Astrocyte (in vitro differentiated cells and primary cell): ENCODE data around the gene ATXN8OS. TPM values are rescaled to one million over a fixed set of nuclear protein-coding genes. Genes with fewer than 3 reads are reported as not detected.

Source experiments
- DNase-seq: peaks from one replicate; pipeline ENCODE4 v3.0.0-alpha.2; 2010; ENCODE audit warnings: low read depth
- FAIRE-seq: peaks from 2 replicates; lab custom pipeline; 2011; peaks lifted over from hg19 to GRCh38; lab: Jason Lieb, UNC
- H2AFZ ChIP-seq: 2 replicates; pipeline ENCODE4 v1.6.0; 2012; ENCODE audit warnings: low read depth, low read length, inconsistent platforms
- H3K27ac ChIP-seq: 2 replicates; pipeline ENCODE4 v1.5.1; 2011; ENCODE audit warnings: low read depth, low read length, inconsistent platforms
- H3K27me3 ChIP-seq: 2 replicates; pipeline ENCODE4 v1.6.0; 2011; ENCODE audit warnings: low read length, inconsistent platforms; ENCODE audit not compliant: insufficient read depth
- H3K36me3 ChIP-seq: 2 replicates; pipeline ENCODE4 v1.5.1; 2011; ENCODE audit warnings: low read length, inconsistent platforms; ENCODE audit not compliant: insufficient read depth
- H3K4me1 ChIP-seq: 2 replicates; pipeline ENCODE4 v1.5.1; 2011; ENCODE audit warnings: low read length, inconsistent platforms; ENCODE audit not compliant: insufficient read depth
- H3K4me2 ChIP-seq: 2 replicates; pipeline ENCODE4 v1.6.0; 2012; ENCODE audit warnings: low read length, inconsistent platforms
- H3K4me3 ChIP-seq: 2 replicates; pipeline ENCODE4 v1.5.1; 2011; ENCODE audit warnings: low read depth, mild to moderate bottlenecking, low read length, inconsistent platforms; ENCODE audit not compliant: insufficient read depth
- H3K79me2 ChIP-seq: 2 replicates; pipeline ENCODE4 v1.6.0; 2012; ENCODE audit warnings: mild to moderate bottlenecking, low read length, inconsistent platforms; ENCODE audit not compliant: insufficient read depth
- H3K9ac ChIP-seq: 2 replicates; pipeline ENCODE4 v1.6.0; 2012; ENCODE audit warnings: mild to moderate bottlenecking, low read length, inconsistent platforms
- H3K9me3 ChIP-seq: 2 replicates; pipeline ENCODE4 v1.5.1; 2012; ENCODE audit warnings: low read depth, mild to moderate bottlenecking, low read length, inconsistent platforms; ENCODE audit not compliant: insufficient read depth
- H4K20me1 ChIP-seq: 2 replicates; pipeline ENCODE4 v1.6.0; 2012; ENCODE audit warnings: low read length, inconsistent platforms; ENCODE audit not compliant: insufficient read depth
- H3K27ac Mint-ChIP-seq: one replicate; pipeline ENCODE4 v1.8.0; 2021; ENCODE audit warnings: mild to moderate bottlenecking, mixed read lengths; ENCODE audit not compliant: unreplicated experiment
- H3K27me3 Mint-ChIP-seq: one replicate; pipeline ENCODE4 v1.8.0; 2021; ENCODE audit warnings: low read depth, mixed read lengths; ENCODE audit not compliant: unreplicated experiment
- H3K36me3 Mint-ChIP-seq: one replicate; pipeline ENCODE4 v1.8.0; 2021; ENCODE audit warnings: low read depth, mixed read lengths; ENCODE audit not compliant: unreplicated experiment
- H3K4me1 Mint-ChIP-seq: one replicate; pipeline ENCODE4 v1.8.0; 2021; ENCODE audit warnings: low read depth, mixed read lengths; ENCODE audit not compliant: unreplicated experiment
- H3K4me3 Mint-ChIP-seq: one replicate; pipeline ENCODE4 v1.8.0; 2021; ENCODE audit warnings: mild to moderate bottlenecking, moderate library complexity, mixed read lengths; ENCODE audit not compliant: unreplicated experiment
- H3K9me3 Mint-ChIP-seq: one replicate; pipeline ENCODE4 v1.8.0; 2021; ENCODE audit warnings: mild to moderate bottlenecking, mixed read lengths; ENCODE audit not compliant: unreplicated experiment
- EZH2 ChIP-seq: IDR thresholded peaks from 2 replicates; pipeline ENCODE4 v1.6.1; 2012; ENCODE audit warnings: mild to moderate bottlenecking, low read length, inconsistent platforms; ENCODE audit not compliant: insufficient read depth
- total RNA-seq: library from RNA; stranded (reverse); gene quantifications from 2 replicates; pipeline ENCODE4 v1.2.1, GENCODE V29; 2021
- TF ChIP-seq, protein P1 (sequence below): IDR thresholded peaks from 2 replicates; pipeline ENCODE4 v1.5.1; 2011; ENCODE audit warnings: low read depth, mild to moderate bottlenecking, inconsistent platforms, low read length, moderate library complexity; ENCODE audit not compliant: insufficient read depth

ATXN8OS gene
- total RNA-seq, 1 donor from 2014 or later, result not detected

DNA sequence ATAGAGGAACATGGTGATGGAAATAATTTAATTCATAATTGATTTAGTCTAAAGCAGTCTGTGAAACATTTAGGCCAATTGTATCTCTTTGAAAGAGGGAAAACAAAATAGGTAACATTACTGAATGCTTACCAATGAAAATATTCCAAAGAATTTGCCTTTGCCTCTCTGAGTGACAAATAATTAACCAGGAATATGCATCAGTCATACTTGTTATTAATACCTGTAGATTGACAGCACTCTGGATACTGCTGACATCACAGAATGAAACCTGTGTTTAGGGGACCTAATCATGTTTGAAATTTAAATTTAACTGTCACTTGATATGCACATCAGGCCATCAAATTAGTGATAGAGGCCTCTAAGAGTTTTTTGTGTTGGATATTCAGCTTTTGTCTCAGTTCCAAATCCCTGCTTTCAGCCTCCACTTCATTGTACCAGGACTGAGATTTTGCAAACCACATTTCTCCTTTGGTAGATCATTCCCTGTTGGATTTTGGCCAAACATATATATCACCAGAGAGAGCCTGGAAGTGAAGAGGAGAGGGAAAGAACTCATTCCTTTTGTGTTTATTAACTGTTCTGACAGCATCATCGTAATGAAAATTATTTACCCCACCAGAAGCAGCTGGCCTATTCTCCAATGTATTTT is 65.4 kb downstream of the ATXN8OS start:
- H3K9me3 Mint-ChIP-seq, result no peaks in the 10 kb centered on the region
- TF ChIP-seq, protein P1, sequence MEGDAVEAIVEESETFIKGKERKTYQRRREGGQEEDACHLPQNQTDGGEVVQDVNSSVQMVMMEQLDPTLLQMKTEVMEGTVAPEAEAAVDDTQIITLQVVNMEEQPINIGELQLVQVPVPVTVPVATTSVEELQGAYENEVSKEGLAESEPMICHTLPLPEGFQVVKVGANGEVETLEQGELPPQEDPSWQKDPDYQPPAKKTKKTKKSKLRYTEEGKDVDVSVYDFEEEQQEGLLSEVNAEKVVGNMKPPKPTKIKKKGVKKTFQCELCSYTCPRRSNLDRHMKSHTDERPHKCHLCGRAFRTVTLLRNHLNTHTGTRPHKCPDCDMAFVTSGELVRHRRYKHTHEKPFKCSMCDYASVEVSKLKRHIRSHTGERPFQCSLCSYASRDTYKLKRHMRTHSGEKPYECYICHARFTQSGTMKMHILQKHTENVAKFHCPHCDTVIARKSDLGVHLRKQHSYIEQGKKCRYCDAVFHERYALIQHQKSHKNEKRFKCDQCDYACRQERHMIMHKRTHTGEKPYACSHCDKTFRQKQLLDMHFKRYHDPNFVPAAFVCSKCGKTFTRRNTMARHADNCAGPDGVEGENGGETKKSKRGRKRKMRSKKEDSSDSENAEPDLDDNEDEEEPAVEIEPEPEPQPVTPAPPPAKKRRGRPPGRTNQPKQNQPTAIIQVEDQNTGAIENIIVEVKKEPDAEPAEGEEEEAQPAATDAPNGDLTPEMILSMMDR, result no peak
- TF ChIP-seq EZH2, result no peak
- Histone ChIP-seq H3K79me2 (no peaks in the 10 kb centered on the region), H3K36me3 (no peaks in the 10 kb centered on the region), H3K9me3 (no peaks in the 10 kb centered on the region), H2AFZ (no peak overlapping the region), H3K9ac (no peak overlapping the region), H3K4me1 (no peaks in the 10 kb centered on the region), H3K27ac (no peak overlapping the region), H3K27me3 (no peaks in the 10 kb centered on the region), H4K20me1 (no peaks in the 10 kb centered on the region), H3K4me2 (no peak overlapping the region), H3K4me3 (no peak overlapping the region)
- no peak overlapping the region for H3K27ac Mint-ChIP-seq
- no peaks in the 10 kb centered on the region for H3K27me3 Mint-ChIP-seq
- no peaks in the 10 kb centered on the region for H3K36me3 Mint-ChIP-seq
- peak; percentile 6 for DNase-seq
- peaks cover 11% of the 10 kb centered on the region for H3K4me1 Mint-ChIP-seq
- FAIRE-seq, result no peak
- H3K4me3 Mint-ChIP-seq, result no peak overlapping the region

DNA sequence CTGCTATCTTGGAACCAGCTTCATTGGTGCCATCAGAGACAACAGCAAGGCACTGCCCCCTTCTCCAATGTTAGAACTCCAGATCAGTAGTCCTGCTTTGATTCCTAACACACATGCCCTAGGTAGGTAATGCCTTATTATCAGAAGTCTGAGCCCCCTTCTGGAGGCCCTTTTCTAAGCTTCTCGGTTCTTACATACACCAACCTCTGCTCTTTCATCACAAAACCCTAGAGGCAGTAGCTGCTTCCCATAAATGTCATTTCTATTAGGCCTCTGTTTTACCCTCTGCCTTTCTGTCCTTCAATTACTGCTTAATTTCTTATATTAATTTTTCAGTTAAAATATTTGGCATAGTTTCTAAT is 66.0 kb downstream of the ATXN8OS start:
- Mint-ChIP-seq H3K9me3 (no peaks in the 10 kb centered on the region), H3K27me3 (no peaks in the 10 kb centered on the region), H3K4me1 (peaks cover 11% of the 10 kb centered on the region), H3K36me3 (no peaks in the 10 kb centered on the region), H3K4me3 (no peak overlapping the region), H3K27ac (no peak overlapping the region)
- no peak for TF ChIP-seq EZH2
- TF ChIP-seq, protein P1, result no peak
- FAIRE-seq, result no peak
- Histone ChIP-seq H3K27ac (no peak overlapping the region), H3K4me1 (no peaks in the 10 kb centered on the region), H3K4me3 (no peak overlapping the region), H3K4me2 (no peak overlapping the region), H2AFZ (no peak overlapping the region), H3K27me3 (no peaks in the 10 kb centered on the region), H4K20me1 (no peaks in the 10 kb centered on the region), H3K9me3 (no peaks in the 10 kb centered on the region), H3K36me3 (no peaks in the 10 kb centered on the region), H3K9ac (no peak overlapping the region), H3K79me2 (no peaks in the 10 kb centered on the region)
- no peak for DNase-seq

DNA sequence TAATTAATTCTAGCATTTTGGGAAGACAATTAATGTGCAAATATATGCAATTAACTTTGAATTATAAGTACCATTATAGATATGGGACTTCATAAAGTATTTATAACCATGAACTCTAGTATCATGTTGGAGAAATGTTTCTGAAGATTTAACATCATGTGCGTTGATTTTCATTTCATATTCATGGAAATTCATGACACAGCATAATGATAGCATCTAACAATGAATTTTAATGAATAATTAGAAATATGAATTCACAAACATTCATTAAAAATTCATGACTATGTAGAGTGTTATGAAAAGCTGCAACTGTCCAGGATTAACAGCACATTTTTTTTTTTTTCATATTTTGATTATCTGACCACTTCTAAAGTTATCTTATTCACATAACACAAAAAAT is 70.7 kb downstream of the ATXN8OS start:
- no peak for FAIRE-seq
- Histone ChIP-seq H3K4me2 (no peak overlapping the region), H3K27me3 (no peaks in the 10 kb centered on the region), H3K27ac (no peak overlapping the region), H3K36me3 (no peaks in the 10 kb centered on the region), H3K4me3 (no peak overlapping the region), H3K9ac (no peak overlapping the region), H3K9me3 (no peaks in the 10 kb centered on the region), H2AFZ (no peak overlapping the region), H3K4me1 (no peaks in the 10 kb centered on the region), H3K79me2 (no peaks in the 10 kb centered on the region), H4K20me1 (no peaks in the 10 kb centered on the region)
- Mint-ChIP-seq H3K36me3 (no peaks in the 10 kb centered on the region), H3K27ac (no peak overlapping the region), H3K4me3 (no peak overlapping the region), H3K27me3 (no peaks in the 10 kb centered on the region), H3K9me3 (no peaks in the 10 kb centered on the region), H3K4me1 (peaks cover 6% of the 10 kb centered on the region)
- TF ChIP-seq EZH2, result no peak
- DNase-seq, result no peak

Other genes starting within 250 kb of the ATXN8OS start
- gene KLHL1, start 626 bp downstream of the ATXN8OS start, total RNA-seq, result not detected in 2 replicates